ENCODE results near the gene ACSS2. TPM values are rescaled to one million over a fixed set of nuclear protein-coding genes. Genes with fewer than 3 reads are reported as not detected.

The ACSS2 gene
- total and polyA plus RNA-seq, 2 donors (not counting 1 experiment from before 2014, with no cell fraction given): 59.4 to 129 TPM

DNA sequence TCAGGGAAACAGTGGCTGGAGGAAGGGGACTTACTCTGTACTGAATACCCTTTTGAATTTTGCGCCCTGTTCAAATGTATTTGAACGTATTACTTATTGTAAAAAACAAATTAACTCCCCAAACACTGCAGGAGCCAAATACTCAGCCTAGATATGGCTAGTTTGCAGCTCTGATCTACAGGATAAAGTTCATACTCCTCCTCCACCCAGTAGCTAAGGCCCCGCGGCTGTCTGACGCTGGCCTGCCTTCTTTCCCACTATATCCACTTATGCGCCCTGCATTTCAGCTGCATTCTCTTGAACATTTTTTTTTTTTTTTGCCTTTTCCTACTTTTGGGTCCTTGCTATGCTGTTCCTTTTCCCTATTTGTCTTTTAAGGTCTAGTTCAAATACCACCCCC is 72.7 kb downstream of the ACSS2 start:
- H3K4me3 ChIP-seq (replicated peaks in 1 of 4; ENCODE audit: control extremely low read depth in 1 of 4, insufficient read depth in 1 of 4, low read depth in 3 of 4, low read length in 4 of 4): no peak overlapping the region
- no peak overlapping the region for H3K4me2 ChIP-seq (ENCODE audit: extremely low read depth, insufficient read depth, low read length)
- H3K36me3 ChIP-seq (ENCODE audit: control insufficient read depth, insufficient read depth, low read length): peaks cover 4% of the 10 kb centered on the region
- peaks cover 2% of the 10 kb centered on the region for H3K4me1 ChIP-seq (ENCODE audit: control insufficient read depth, extremely low read depth, insufficient read depth, low read length)
- H3K79me2 ChIP-seq (ENCODE audit: control insufficient read depth, insufficient read depth, low read length): peaks cover 3% of the 10 kb centered on the region
- no peaks in the 10 kb centered on the region for H3K9me3 ChIP-seq (ENCODE audit: control insufficient read depth, insufficient read depth, low read depth, low read length)
- no peak overlapping the region for H3K9ac ChIP-seq (ENCODE audit: insufficient read depth, low read length)
- no peaks in the 10 kb centered on the region for H4K20me1 ChIP-seq (ENCODE audit: control insufficient read depth, extremely low read depth, insufficient read depth, low read length)
- H3K27me3 ChIP-seq (ENCODE audit: control insufficient read depth, insufficient read depth, low read length): no peaks in the 10 kb centered on the region
- no peak overlapping the region for H3K27ac ChIP-seq (ENCODE audit: insufficient read depth, low read length)
- DNase-seq (ENCODE audit: low read depth in 2 of 2): no peak
- no peak overlapping the region for H2AFZ ChIP-seq (ENCODE audit: low read length)
- no peak for TF ChIP-seq EZH2 (IDR thresholded peaks at IDR 0.05; ENCODE audit: low read length, missing control alignments)
- TF ChIP-seq, protein P1, sequence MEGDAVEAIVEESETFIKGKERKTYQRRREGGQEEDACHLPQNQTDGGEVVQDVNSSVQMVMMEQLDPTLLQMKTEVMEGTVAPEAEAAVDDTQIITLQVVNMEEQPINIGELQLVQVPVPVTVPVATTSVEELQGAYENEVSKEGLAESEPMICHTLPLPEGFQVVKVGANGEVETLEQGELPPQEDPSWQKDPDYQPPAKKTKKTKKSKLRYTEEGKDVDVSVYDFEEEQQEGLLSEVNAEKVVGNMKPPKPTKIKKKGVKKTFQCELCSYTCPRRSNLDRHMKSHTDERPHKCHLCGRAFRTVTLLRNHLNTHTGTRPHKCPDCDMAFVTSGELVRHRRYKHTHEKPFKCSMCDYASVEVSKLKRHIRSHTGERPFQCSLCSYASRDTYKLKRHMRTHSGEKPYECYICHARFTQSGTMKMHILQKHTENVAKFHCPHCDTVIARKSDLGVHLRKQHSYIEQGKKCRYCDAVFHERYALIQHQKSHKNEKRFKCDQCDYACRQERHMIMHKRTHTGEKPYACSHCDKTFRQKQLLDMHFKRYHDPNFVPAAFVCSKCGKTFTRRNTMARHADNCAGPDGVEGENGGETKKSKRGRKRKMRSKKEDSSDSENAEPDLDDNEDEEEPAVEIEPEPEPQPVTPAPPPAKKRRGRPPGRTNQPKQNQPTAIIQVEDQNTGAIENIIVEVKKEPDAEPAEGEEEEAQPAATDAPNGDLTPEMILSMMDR (conservative IDR thresholded peaks at IDR 0.05 in 1 of 2, IDR thresholded peaks at IDR 0.05 in 1 of 2; ENCODE audit: low read depth in 1 of 2, low read length in 2 of 2): no peak

DNA sequence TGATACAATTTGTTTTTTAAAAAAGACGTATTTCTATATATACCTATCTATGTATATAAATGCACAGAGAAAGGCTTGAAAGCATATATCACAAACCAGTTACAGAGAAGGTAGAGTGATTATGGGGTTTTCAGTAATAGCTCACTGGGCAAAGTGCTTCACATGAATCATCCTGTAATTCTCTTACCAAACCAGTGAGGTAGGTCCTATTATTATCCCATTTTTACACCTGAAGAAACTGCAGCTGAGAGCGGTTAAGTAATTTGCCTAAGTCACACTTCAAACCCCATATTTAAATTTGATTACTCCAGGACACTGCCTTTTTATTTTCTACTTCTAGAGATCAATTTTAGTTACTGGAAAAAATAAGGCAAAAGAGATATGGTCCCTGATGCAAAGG is 74.8 kb downstream of the ACSS2 start:
- DNase-seq (ENCODE audit: low read depth in 2 of 2): no peak
- no peaks in the 10 kb centered on the region for H3K36me3 ChIP-seq (ENCODE audit: control insufficient read depth, insufficient read depth, low read length)
- no peaks in the 10 kb centered on the region for H3K27me3 ChIP-seq (ENCODE audit: control insufficient read depth, insufficient read depth, low read length)
- peaks cover 7% of the 10 kb centered on the region for H3K79me2 ChIP-seq (ENCODE audit: control insufficient read depth, insufficient read depth, low read length)
- no peak overlapping the region for H2AFZ ChIP-seq (ENCODE audit: low read length)
- no peak overlapping the region for H3K4me2 ChIP-seq (ENCODE audit: extremely low read depth, insufficient read depth, low read length)
- H3K9ac ChIP-seq (ENCODE audit: insufficient read depth, low read length): no peak overlapping the region
- H4K20me1 ChIP-seq (ENCODE audit: control insufficient read depth, extremely low read depth, insufficient read depth, low read length): no peaks in the 10 kb centered on the region
- no peak overlapping the region for H3K4me3 ChIP-seq (replicated peaks in 1 of 4; ENCODE audit: control extremely low read depth in 1 of 4, insufficient read depth in 1 of 4, low read depth in 3 of 4, low read length in 4 of 4)
- H3K27ac ChIP-seq (ENCODE audit: insufficient read depth, low read length): no peak overlapping the region
- no peak for TF ChIP-seq EZH2 (IDR thresholded peaks at IDR 0.05; ENCODE audit: low read length, missing control alignments)
- TF ChIP-seq, protein P1 (conservative IDR thresholded peaks at IDR 0.05 in 1 of 2, IDR thresholded peaks at IDR 0.05 in 1 of 2; ENCODE audit: low read depth in 1 of 2, low read length in 2 of 2): no peak
- H3K9me3 ChIP-seq (ENCODE audit: control insufficient read depth, insufficient read depth, low read depth, low read length): no peaks in the 10 kb centered on the region
- H3K4me1 ChIP-seq (ENCODE audit: control insufficient read depth, extremely low read depth, insufficient read depth, low read length): peaks cover 5% of the 10 kb centered on the region

DNA sequence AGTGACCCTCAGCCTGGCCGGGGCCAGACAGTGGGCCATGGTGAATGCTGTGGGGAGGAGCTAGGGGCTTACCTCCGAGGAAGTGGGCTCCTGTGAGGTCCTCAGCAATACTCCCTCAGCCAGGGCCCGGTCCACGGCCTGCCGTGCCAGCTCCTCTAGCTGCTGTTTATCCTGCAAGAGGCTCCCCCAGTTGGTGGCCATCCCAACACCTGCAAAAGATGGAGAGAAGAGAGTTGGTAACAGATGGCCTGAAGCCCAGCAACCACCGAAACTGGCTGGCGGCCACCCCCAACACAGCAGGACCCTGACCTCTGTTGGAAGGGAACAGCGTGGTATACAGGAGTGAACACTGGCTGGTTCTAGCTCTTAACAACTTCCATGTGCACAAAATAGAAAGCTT is 75.2 kb downstream of the ACSS2 start:
- H3K36me3 ChIP-seq (ENCODE audit: control insufficient read depth, insufficient read depth, low read length): no peaks in the 10 kb centered on the region
- no peaks in the 10 kb centered on the region for H3K9me3 ChIP-seq (ENCODE audit: control insufficient read depth, insufficient read depth, low read depth, low read length)
- no peaks in the 10 kb centered on the region for H3K27me3 ChIP-seq (ENCODE audit: control insufficient read depth, insufficient read depth, low read length)
- H3K4me3 ChIP-seq (replicated peaks in 1 of 4; ENCODE audit: control extremely low read depth in 1 of 4, insufficient read depth in 1 of 4, low read depth in 3 of 4, low read length in 4 of 4): no peak overlapping the region
- DNase-seq (ENCODE audit: low read depth in 2 of 2): no peak
- H3K4me2 ChIP-seq (ENCODE audit: extremely low read depth, insufficient read depth, low read length): no peak overlapping the region
- H3K4me1 ChIP-seq (ENCODE audit: control insufficient read depth, extremely low read depth, insufficient read depth, low read length): peaks cover 5% of the 10 kb centered on the region
- H2AFZ ChIP-seq (ENCODE audit: low read length): no peak overlapping the region
- H3K9ac ChIP-seq (ENCODE audit: insufficient read depth, low read length): no peak overlapping the region
- no peaks in the 10 kb centered on the region for H4K20me1 ChIP-seq (ENCODE audit: control insufficient read depth, extremely low read depth, insufficient read depth, low read length)
- TF ChIP-seq EZH2 (IDR thresholded peaks at IDR 0.05; ENCODE audit: low read length, missing control alignments): no peak
- TF ChIP-seq, protein P1 (conservative IDR thresholded peaks at IDR 0.05 in 1 of 2, IDR thresholded peaks at IDR 0.05 in 1 of 2; ENCODE audit: low read depth in 1 of 2, low read length in 2 of 2): no peak
- H3K27ac ChIP-seq (ENCODE audit: insufficient read depth, low read length): no peak overlapping the region
- H3K79me2 ChIP-seq (ENCODE audit: control insufficient read depth, insufficient read depth, low read length): peaks cover 7% of the 10 kb centered on the region

All from fibroblast of lung (primary cell).